GM19372 (cell line): Measurements from ENCODE around the gene USP24.
A peak's percentile ranks its signal among the peaks of the same experiment; 100 is the strongest.

Source experiments
- ATAC-seq: cut with Tn5 transposase; IDR thresholded peaks from one replicate; pipeline ENCODE4 v1.9.1; 2021; ENCODE audit warnings: mild to moderate bottlenecking, low read depth, moderate library complexity; ENCODE audit not compliant: unreplicated experiment

USP24 gene

GRCh38 chr1:55074455-55074854 lies 140.7 kb downstream of the USP24 start:
- ATAC-seq: no peak

- ATAC-seq: no peak
Measured at GRCh38 chr1:55073187-55073916, 141.8 kb downstream of the USP24 start.

GRCh38 chr1:55071477-55071876 lies 143.7 kb downstream of the USP24 start:
- ATAC-seq: no peak

- ATAC-seq: no peak
Measured at GRCh38 chr1:55070293-55071164, 144.6 kb downstream of the USP24 start.

GRCh38 chr1:55069280-55069679 lies 145.9 kb downstream of the USP24 start:
- ATAC-seq: no peak

- no peak for ATAC-seq
Measured at GRCh38 chr1:55068638-55069037, 146.5 kb downstream of the USP24 start.

- no peak for ATAC-seq
Measured at GRCh38 chr1:55067914-55068313, 147.2 kb downstream of the USP24 start.

- ATAC-seq: no peak
Measured at GRCh38 chr1:55067022-55067778, 148.0 kb downstream of the USP24 start.

GRCh38 chr1:55065648-55066047 lies 149.5 kb downstream of the USP24 start:
- no peak for ATAC-seq

- no peak for ATAC-seq
Measured at GRCh38 chr1:55064861-55065263, 150.3 kb downstream of the USP24 start.

GRCh38 chr1:55064071-55064581 lies 151.0 kb downstream of the USP24 start:
- ATAC-seq: peak; percentile 74

GRCh38 chr1:55063577-55063942 lies 151.6 kb downstream of the USP24 start:
- ATAC-seq: no peak

- no peak for ATAC-seq
Measured at GRCh38 chr1:55062801-55063576, 152.2 kb downstream of the USP24 start.

GRCh38 chr1:55061706-55062321 lies 153.3 kb downstream of the USP24 start:
- ATAC-seq: no peak

- no peak for ATAC-seq
Measured at GRCh38 chr1:55061000-55061705, 154.0 kb downstream of the USP24 start.

- no peak for ATAC-seq
Measured at GRCh38 chr1:55060133-55060999, 154.8 kb downstream of the USP24 start.

GRCh38 chr1:55059302-55060132 lies 155.6 kb downstream of the USP24 start:
- no peak for ATAC-seq
